Keratinocyte (primary cell): ENCODE data around the gene TPI1. TPM values are rescaled to one million over a fixed set of nuclear protein-coding genes. Genes with fewer than 3 reads are reported as not detected.

ENCODE experiments used
- DNase-seq: peaks from one replicate; pipeline ENCODE4 v3.0.0-alpha.2; 2011; ENCODE audit warnings: low read depth, missing footprints, low spot score
- FAIRE-seq: peaks from 2 replicates; lab custom pipeline; 2011; peaks lifted over from hg19 to GRCh38; lab: Jason Lieb, UNC
- H2AFZ ChIP-seq: 2 replicates; pipeline ENCODE4 v1.6.0; 2012; ENCODE audit warnings: low read length, control low read depth, inconsistent platforms; ENCODE audit not compliant: control insufficient read depth
- H3K27ac ChIP-seq: 2 replicates; pipeline ENCODE4 v1.5.1; 2011; ENCODE audit warnings: low read length; ENCODE audit not compliant: control insufficient read depth, insufficient read depth
- H3K27me3 ChIP-seq: 3 replicates; pipeline ENCODE4 v1.6.0; 2011; ENCODE audit warnings: low read length; ENCODE audit not compliant: control insufficient read depth, insufficient read depth; ENCODE audit errors: extremely low read depth
- H3K36me3 ChIP-seq, 2 experiments: 2 replicates in 1 of 2; 3 replicates in 1 of 2; pipeline ENCODE4 v1.5.1; 2011; ENCODE audit warnings: low read length in 2 of 2, mild to moderate bottlenecking in 1 of 2; ENCODE audit not compliant: control insufficient read depth in 2 of 2, insufficient read depth in 2 of 2; ENCODE audit errors: extremely low read depth in 1 of 2
- H3K4me1 ChIP-seq: 3 replicates; pipeline ENCODE4 v1.5.1; 2011; ENCODE audit warnings: low read length; ENCODE audit not compliant: control insufficient read depth, insufficient read depth; ENCODE audit errors: extremely low read depth
- H3K4me2 ChIP-seq: 3 replicates; pipeline ENCODE4 v1.6.0; 2011; ENCODE audit warnings: low read depth, low read length; ENCODE audit not compliant: control insufficient read depth, insufficient read depth; ENCODE audit errors: extremely low read depth
- H3K4me3 ChIP-seq, 3 experiments: fragments of 200-600 bp in 1 of 3; sonication (generic) in 1 of 3; 2 replicates in 2 of 3; 3 replicates in 1 of 3; pipeline ENCODE4 v1.5.1; 2011 to 2016; ENCODE audit warnings: low read length in 3 of 3, mild to moderate bottlenecking in 3 of 3, control low read depth in 2 of 3, inconsistent platforms in 1 of 3, low read depth in 1 of 3, mixed read lengths in 1 of 3, mixed run types in 1 of 3, moderate library complexity in 1 of 3; ENCODE audit not compliant: control insufficient read depth in 2 of 3, insufficient read depth in 2 of 3; ENCODE audit errors: extremely low read depth in 1 of 3
- H3K79me2 ChIP-seq: 2 replicates; pipeline ENCODE4 v1.6.0; 2012; ENCODE audit warnings: low read length; ENCODE audit not compliant: control insufficient read depth, insufficient read depth
- H3K9ac ChIP-seq: 3 replicates; pipeline ENCODE4 v1.6.0; 2011; ENCODE audit warnings: low read length; ENCODE audit not compliant: control insufficient read depth, insufficient read depth; ENCODE audit errors: extremely low read depth
- H3K9me1 ChIP-seq: 3 replicates; pipeline ENCODE4 v1.6.0; 2011; ENCODE audit warnings: low read length; ENCODE audit not compliant: control insufficient read depth, insufficient read depth; ENCODE audit errors: extremely low read depth
- H3K9me3 ChIP-seq: 2 replicates; pipeline ENCODE4 v1.5.1; 2012; ENCODE audit warnings: low read depth, low read length; ENCODE audit not compliant: control insufficient read depth
- H4K20me1 ChIP-seq: 3 replicates; pipeline ENCODE4 v1.6.0; 2011; ENCODE audit warnings: low read length; ENCODE audit not compliant: control insufficient read depth, insufficient read depth; ENCODE audit errors: extremely low read depth
- EZH2 ChIP-seq: IDR thresholded peaks from one replicate; pipeline ENCODE4 v1.6.1; 2012; ENCODE audit warnings: inconsistent platforms, mild to moderate bottlenecking, low read length, moderate library complexity
- dilution Hi-C: fragments of 300-500 bp; cut with MboI; formaldehyde crosslinking; loops from one replicate; pipeline ENCODE4 v1.7.0; 2020; ENCODE audit warnings: low sequenced_read_pairs; ENCODE audit not compliant: extremely low pct_ligation_motif_present
- polyA plus RNA-seq, 5 experiments: library from polyadenylated mRNA; depleted of rRNA in 3 of 5; stranded (reverse) in 3 of 5; stranded (forward) in 1 of 5; unstranded in 1 of 5; fragments of >200 nt; gene quantifications; 1 replicate in 1 of 5; 2 replicates in 3 of 5; 3 replicates in 1 of 5; pipeline versions ENCODE4 v1.2.1 to v1.2.3, GENCODE V29; 2011 to 2012; ENCODE audit warnings: missing spikeins in 2 of 5, low read depth in 1 of 5, low replicate concordance in 1 of 5
- TF ChIP-seq, protein P1 (sequence below), 3 experiments: IDR thresholded peaks in 1 of 3; conservative IDR thresholded peaks in 1 of 3; optimal IDR thresholded peaks in 1 of 3; 2 replicates in 2 of 3; 3 replicates in 1 of 3; pipeline versions ENCODE3 to v1.5.1; 2011; ENCODE audit warnings: low read length in 3 of 3, mild to moderate bottlenecking in 3 of 3, moderate library complexity in 2 of 3, control low read depth in 1 of 3, inconsistent platforms in 1 of 3; ENCODE audit not compliant: insufficient read depth in 2 of 3; ENCODE audit errors: extremely low read depth in 1 of 3

The TPI1 gene
- polyA plus RNA-seq, 1 donor (not counting 4 experiments of a cell fraction or from before 2014, with no cell fraction given) = 1,551 TPM

DNA sequence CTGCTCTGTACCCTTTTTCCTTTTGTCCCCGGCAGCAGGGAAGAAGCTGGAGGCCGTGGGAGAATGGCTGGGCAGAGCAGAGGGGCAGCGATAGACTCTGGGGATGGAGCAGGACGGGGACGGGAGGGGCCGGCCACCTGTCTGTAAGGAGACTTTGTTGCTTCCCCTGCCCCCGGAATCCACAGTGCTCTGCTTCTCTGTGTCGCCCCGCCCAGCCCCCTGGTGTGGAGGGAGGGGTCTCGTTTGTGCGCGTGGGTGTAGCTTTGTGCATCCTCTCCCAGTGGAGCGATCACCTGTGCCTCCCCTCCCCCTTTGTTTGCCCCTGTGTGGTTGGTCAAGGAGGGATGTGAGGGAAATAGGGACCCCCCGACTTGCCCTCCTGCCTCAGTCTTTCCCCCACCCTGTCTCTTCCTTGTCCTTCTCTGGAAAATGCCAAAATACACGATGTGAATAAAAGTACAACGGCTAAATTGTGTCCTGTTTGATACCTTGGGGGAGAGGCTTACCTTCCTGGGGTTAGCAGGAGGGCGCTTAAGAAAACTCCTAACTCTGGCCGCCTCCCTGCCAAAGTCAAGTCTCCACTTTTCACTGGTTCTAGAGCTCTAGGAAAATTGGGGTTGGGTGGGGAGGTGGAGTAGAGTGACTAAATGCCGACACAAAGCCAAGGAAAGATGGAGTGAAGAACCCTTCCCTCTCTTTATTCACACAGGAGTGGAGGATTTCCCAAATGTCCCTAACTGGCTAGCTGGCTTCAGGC, 990 bp upstream of the TPI1 start:
- dilution Hi-C loops = no loop called here
- H3K79me2 ChIP-seq = peaks cover 34% of the 10 kb centered on the region
- H2AFZ ChIP-seq = no peak overlapping the region
- no peak overlapping the region for H3K27ac ChIP-seq
- TF ChIP-seq, protein P1, sequence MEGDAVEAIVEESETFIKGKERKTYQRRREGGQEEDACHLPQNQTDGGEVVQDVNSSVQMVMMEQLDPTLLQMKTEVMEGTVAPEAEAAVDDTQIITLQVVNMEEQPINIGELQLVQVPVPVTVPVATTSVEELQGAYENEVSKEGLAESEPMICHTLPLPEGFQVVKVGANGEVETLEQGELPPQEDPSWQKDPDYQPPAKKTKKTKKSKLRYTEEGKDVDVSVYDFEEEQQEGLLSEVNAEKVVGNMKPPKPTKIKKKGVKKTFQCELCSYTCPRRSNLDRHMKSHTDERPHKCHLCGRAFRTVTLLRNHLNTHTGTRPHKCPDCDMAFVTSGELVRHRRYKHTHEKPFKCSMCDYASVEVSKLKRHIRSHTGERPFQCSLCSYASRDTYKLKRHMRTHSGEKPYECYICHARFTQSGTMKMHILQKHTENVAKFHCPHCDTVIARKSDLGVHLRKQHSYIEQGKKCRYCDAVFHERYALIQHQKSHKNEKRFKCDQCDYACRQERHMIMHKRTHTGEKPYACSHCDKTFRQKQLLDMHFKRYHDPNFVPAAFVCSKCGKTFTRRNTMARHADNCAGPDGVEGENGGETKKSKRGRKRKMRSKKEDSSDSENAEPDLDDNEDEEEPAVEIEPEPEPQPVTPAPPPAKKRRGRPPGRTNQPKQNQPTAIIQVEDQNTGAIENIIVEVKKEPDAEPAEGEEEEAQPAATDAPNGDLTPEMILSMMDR (optimal IDR thresholded peaks at IDR 0.05 in 1 of 3, IDR thresholded peaks at IDR 0.05 in 1 of 3, conservative IDR thresholded peaks at IDR 0.05 in 1 of 3; ENCODE audit: extremely low read depth in 1 of 3, insufficient read depth in 2 of 3, low read length in 3 of 3) = no peak
- no peak for TF ChIP-seq EZH2
- no peaks in the 10 kb centered on the region for H3K27me3 ChIP-seq
- H3K4me3 ChIP-seq = peak overlapping the region in 1 of 3 experiments; percentile 57
- H3K36me3 ChIP-seq = peaks cover 39 to 44% of the 10 kb centered on the region in 2 experiments
- H4K20me1 ChIP-seq = peaks cover 21% of the 10 kb centered on the region
- FAIRE-seq (peak; percentile 56), DNase-seq (no peak)
- peak overlapping the region; percentile 61 for H3K4me2 ChIP-seq
- no peaks in the 10 kb centered on the region for H3K9me3 ChIP-seq
- peaks cover 31% of the 10 kb centered on the region for H3K4me1 ChIP-seq
- no peak overlapping the region for H3K9ac ChIP-seq
- no peaks in the 10 kb centered on the region for H3K9me1 ChIP-seq

DNA sequence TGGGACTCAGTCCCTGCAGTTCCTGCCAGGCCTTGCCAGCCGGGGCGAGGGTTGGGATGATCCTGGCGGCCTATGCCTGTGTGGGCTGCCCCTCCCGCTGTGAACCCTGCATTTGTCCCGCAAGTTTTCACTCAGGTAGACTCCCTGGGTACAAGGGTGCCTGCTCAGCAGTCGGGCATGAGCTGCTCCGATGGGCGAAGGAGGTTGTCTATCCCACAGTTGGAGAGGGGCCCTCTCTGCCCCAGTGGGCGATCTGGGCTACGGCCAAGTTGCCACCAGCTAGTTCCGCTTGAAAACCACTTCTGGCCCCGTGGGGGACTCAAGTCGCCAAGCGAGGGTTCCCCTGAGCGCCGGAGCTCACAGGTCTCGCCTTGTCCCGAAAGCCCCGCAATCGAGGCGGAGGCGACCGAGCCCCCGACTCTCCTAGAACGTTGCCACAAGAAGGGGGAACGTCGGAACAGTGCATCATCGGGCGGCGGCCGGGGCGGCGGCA, 365 bp upstream of the TPI1 start:
- Histone ChIP-seq H3K79me2 (peaks cover 36% of the 10 kb centered on the region), H3K9ac (peak overlapping the region; percentile 59), H3K36me3 (peaks cover 33 to 38% of the 10 kb centered on the region in 2 experiments), H3K9me1 (no peaks in the 10 kb centered on the region), H4K20me1 (peaks cover 25% of the 10 kb centered on the region), H2AFZ (peak overlapping the region; percentile 64), H3K4me2 (peak overlapping the region; percentile 61), H3K9me3 (no peaks in the 10 kb centered on the region), H3K27me3 (no peaks in the 10 kb centered on the region), H3K4me3 (peak overlapping the region; percentile 45 to 87 (median 57)), H3K27ac (peak overlapping the region; percentile 17), H3K4me1 (peaks cover 37% of the 10 kb centered on the region)
- DNase-seq (no peak), FAIRE-seq (no peak)
- TF ChIP-seq, protein P1 (optimal IDR thresholded peaks at IDR 0.05 in 1 of 3, IDR thresholded peaks at IDR 0.05 in 1 of 3, conservative IDR thresholded peaks at IDR 0.05 in 1 of 3; ENCODE audit: extremely low read depth in 1 of 3, insufficient read depth in 2 of 3, low read length in 3 of 3) = no peak
- TF ChIP-seq EZH2 = no peak
- dilution Hi-C loops = no loop called here
